ENCODE results near the gene DEFB128. TPM values are rescaled to one million over a fixed set of nuclear protein-coding genes. Genes with fewer than 3 reads are reported as not detected.

Gene DEFB128
- not detected in 2 replicates for polyA plus RNA-seq

GRCh38 chr20:189611-190010, at the start of gene DEFB128:
Gene DEFB128 (minus strand): TSS chr20:189711. CDS start chr20:189623, 88 bp downstream.

GRCh38 chr20:226958-227357, 37.4 kb upstream of the DEFB128 start, which contains the start of gene DEFB129:
Gene DEFB129 (plus strand): TSS chr20:227258. CDS start chr20:227289, 31 bp downstream.

GRCh38 chr20:157154-157553, 32.4 kb downstream of the DEFB128 start, which contains the start of gene DEFB127:
Gene DEFB127 (plus strand): TSS chr20:157454. CDS start chr20:157545, 91 bp downstream.

GRCh38 chr20:142290-142689, 47.2 kb downstream of the DEFB128 start, which contains the start of gene DEFB126:
Gene DEFB126 (plus strand): TSS chr20:142590. CDS start chr20:142629, 39 bp downstream.

Other genes with a start within 250 kb of the DEFB128 start
- not detected in 2 replicates for gene DEFB125, start 102.0 kb downstream of the DEFB128 start, polyA plus RNA-seq
- not detected in 2 replicates for gene DEFB126, start 47.1 kb downstream of the DEFB128 start, polyA plus RNA-seq
- gene DEFB127, start 32.3 kb downstream of the DEFB128 start, polyA plus RNA-seq = not detected in 2 replicates
- not detected in 2 replicates for gene DEFB129, start 37.5 kb upstream of the DEFB128 start, polyA plus RNA-seq
- gene DEFB132, start 68.0 kb upstream of the DEFB128 start, polyA plus RNA-seq = not detected in 2 replicates
- gene C20orf96, start 101.0 kb upstream of the DEFB128 start, polyA plus RNA-seq = 8.5 and 9.2 TPM in 2 replicates
- gene ZCCHC3, start 107.9 kb upstream of the DEFB128 start, polyA plus RNA-seq = 0.94 and 1.8 TPM in 2 replicates
- gene SOX12, start 135.8 kb upstream of the DEFB128 start, polyA plus RNA-seq = 0.24 and 0.98 TPM in 2 replicates
- gene NRSN2, start 157.4 kb upstream of the DEFB128 start, polyA plus RNA-seq = 97.1 and 111 TPM in 2 replicates
- 2.4 TPM in 1 of 2 replicates, not detected in the other for gene TRIB3, start 191.0 kb upstream of the DEFB128 start, polyA plus RNA-seq
- 7.3 and 9.6 TPM in 2 replicates for gene RBCK1, start 218.6 kb upstream of the DEFB128 start, polyA plus RNA-seq

All from Purkinje cell (primary cell).